B cell (primary cell): ENCODE data around the gene RFX3. TPM values are rescaled to one million over a fixed set of nuclear protein-coding genes. Genes with fewer than 3 reads are reported as not detected.

Experiments used
- ATAC-seq: fragments of 200-7000 bp; cut with Tn5 transposase; one replicate; pipeline ENCODE4 v1.10.0; 2021; ENCODE audit warnings: low read depth, mild to moderate bottlenecking, moderate number of reproducible peaks, moderate library complexity
- CTCF ChIA-PET: fragments of 350-600 bp; sonication (Branson Sonifier 250); formaldehyde crosslinking; loops from one replicate; lab custom pipeline; 2021; ENCODE audit warnings: antibody characterized with exemption, inconsistent platforms; lab: Charles Lee
- POLR2A ChIA-PET: fragments of 350-600 bp; sonication (Branson Sonifier 250); formaldehyde crosslinking; loops from one replicate; lab custom pipeline; 2021; ENCODE audit warnings: antibody characterized with exemption; lab: Charles Lee
- DNase-seq: peaks from one replicate; pipeline ENCODE4 v3.0.0; 2013
- H2AFZ ChIP-seq: 2 replicates; pipeline ENCODE4 v1.6.1; 2012; ENCODE audit warnings: mild to moderate bottlenecking, low read depth, low read length; ENCODE audit not compliant: insufficient read depth, poor library complexity, severe bottlenecking
- H3K27ac ChIP-seq, 2 donors: 1 replicate in 1 of 2; 2 replicates in 1 of 2; pipeline ENCODE4 v1.5.1; 2012 to 2013; ENCODE audit warnings: low read length in 2 of 2, mild to moderate bottlenecking in 2 of 2, moderate library complexity in 1 of 2
- H3K27me3 ChIP-seq, 4 experiments: fragments of 200-600 bp in 1 of 4; sonication (generic) in 1 of 4; replicated peaks in 1 of 4; 1 replicate in 2 of 4; 2 replicates in 2 of 4; pipeline versions ENCODE4 v1.6.1 to v1.7.0; 2013 to 2016; ENCODE audit warnings: low read length in 3 of 4, mild to moderate bottlenecking in 2 of 4, mixed read lengths in 1 of 4, moderate library complexity in 1 of 4; ENCODE audit not compliant: insufficient read depth in 4 of 4, control insufficient read depth in 3 of 4; ENCODE audit errors: control extremely low read depth in 1 of 4
- H3K36me3 ChIP-seq, 2 experiments: replicated peaks in 1 of 2; 1 replicate in 1 of 2; 2 replicates in 1 of 2; pipeline versions ENCODE4 v1.6.1 to v1.7.1; 2013; ENCODE audit warnings: low read length in 1 of 2; ENCODE audit not compliant: insufficient read depth in 2 of 2, control insufficient read depth in 1 of 2; ENCODE audit errors: control extremely low read depth in 1 of 2, extremely low read depth in 1 of 2
- H3K4me1 ChIP-seq, 2 donors: fragments of 200-600 bp in 1 of 2; sonication (generic) in 1 of 2; 1 replicate in 1 of 2; 2 replicates in 1 of 2; pipeline versions ENCODE4 v1.5.1 to v1.6.1; 2013 to 2017; ENCODE audit warnings: low read length in 2 of 2; ENCODE audit not compliant: control insufficient read depth in 2 of 2, insufficient read depth in 2 of 2
- H3K4me2 ChIP-seq: replicated peaks from 2 replicates; pipeline ENCODE3; 2012; ENCODE audit warnings: mild to moderate bottlenecking, low read depth, low read length; ENCODE audit not compliant: poor library complexity, severe bottlenecking
- H3K4me3 ChIP-seq, 5 experiments: fragments of 200-600 bp in 1 of 5; sonication (generic) in 1 of 5; 1 replicate in 3 of 5; 2 replicates in 2 of 5; pipeline versions ENCODE4 v1.5.1 to v1.7.0; 2011 to 2016; ENCODE audit warnings: low read length in 4 of 5, mild to moderate bottlenecking in 4 of 5, low read depth in 2 of 5, control low read depth in 1 of 5, moderate library complexity in 1 of 5; ENCODE audit not compliant: insufficient read depth in 1 of 5; ENCODE audit errors: control extremely low read depth in 1 of 5, extremely low read depth in 1 of 5
- H3K79me2 ChIP-seq: fragments of 200-600 bp; sonication (generic); one replicate; pipeline ENCODE4 v1.6.0; 2016; ENCODE audit warnings: low read length; ENCODE audit not compliant: control insufficient read depth, insufficient read depth
- H3K9ac ChIP-seq: fragments of 200-600 bp; sonication (generic); 2 replicates; pipeline ENCODE4 v1.6.1; 2017; ENCODE audit warnings: mild to moderate bottlenecking, low read length, moderate library complexity
- H3K9me3 ChIP-seq, 3 donors: one replicate each; pipeline versions ENCODE4 v1.6.1 to v1.7.1; 2013; ENCODE audit warnings: low read length in 2 of 3; ENCODE audit not compliant: control insufficient read depth in 2 of 3, insufficient read depth in 1 of 3; ENCODE audit errors: control extremely low read depth in 1 of 3
- H4K20me1 ChIP-seq: 2 replicates; pipeline ENCODE4 v1.6.0; 2012; ENCODE audit warnings: mild to moderate bottlenecking, low read length; ENCODE audit not compliant: insufficient read depth, control insufficient read depth, poor library complexity, severe bottlenecking
- H3K27ac Mint-ChIP-seq: one replicate; pipeline ENCODE4 v1.8.0; 2021; ENCODE audit warnings: mixed read lengths
- H3K27me3 Mint-ChIP-seq: one replicate; pipeline ENCODE4 v1.8.0; 2021; ENCODE audit warnings: mixed read lengths
- H3K4me1 Mint-ChIP-seq: one replicate; pipeline ENCODE4 v1.8.0; 2021; ENCODE audit warnings: mixed read lengths
- H3K4me3 Mint-ChIP-seq: one replicate; pipeline ENCODE4 v1.8.0; 2021; ENCODE audit warnings: mixed read lengths
- H3K9me3 Mint-ChIP-seq: one replicate; pipeline ENCODE4 v1.8.0; 2022; ENCODE audit warnings: mixed read lengths; ENCODE audit not compliant: insufficient read depth
- EZH2 ChIP-seq: IDR thresholded peaks from 2 replicates; pipeline ENCODE4 v1.6.1; 2012; ENCODE audit warnings: borderline replicate concordance, low read depth, mild to moderate bottlenecking, moderate library complexity, low read length; ENCODE audit not compliant: insufficient read depth, poor library complexity, severe bottlenecking
- WGBS: methylation state at CpG from one replicate; pipeline ENCODE4 v1.1.5; 2013; ENCODE audit warnings: missing lambda C conversion rate; ENCODE audit not compliant: insufficient coverage; 5-methylcytosine and 5-hydroxymethylcytosine counted together
- intact Hi-C: fragments of 100-400 bp; cut with micrococcal nuclease; formaldehyde crosslinking; loops from one replicate; pipeline ENCODE4 v1.10.0; 2022
- polyA plus RNA-seq: library from polyadenylated mRNA; depleted of rRNA; stranded (reverse); fragments of >200 nt; gene quantifications from 2 replicates; pipeline ENCODE4 v1.2.3, GENCODE V29; 2012
- total RNA-seq, 2 donors: library from RNA; stranded (reverse); fragments of 120-200 nt in 1 of 2; gene quantifications; 1 replicate in 1 of 2; 2 replicates in 1 of 2; pipeline versions ENCODE4 v1.2.3 to v1.2.4, GENCODE V29; 2013 to 2022
- TF ChIP-seq, protein P1 (sequence below): fragments of 200-600 bp; IDR thresholded peaks from one replicate; pipeline ENCODE4 v1.8.0; 2022; ENCODE audit warnings: antibody characterized with exemption, mild to moderate bottlenecking

RFX3 gene
- total and polyA plus RNA-seq, 2 donors (not counting 1 experiment from before 2014, with no cell fraction given), result 6.1 to 39.1 TPM

DNA sequence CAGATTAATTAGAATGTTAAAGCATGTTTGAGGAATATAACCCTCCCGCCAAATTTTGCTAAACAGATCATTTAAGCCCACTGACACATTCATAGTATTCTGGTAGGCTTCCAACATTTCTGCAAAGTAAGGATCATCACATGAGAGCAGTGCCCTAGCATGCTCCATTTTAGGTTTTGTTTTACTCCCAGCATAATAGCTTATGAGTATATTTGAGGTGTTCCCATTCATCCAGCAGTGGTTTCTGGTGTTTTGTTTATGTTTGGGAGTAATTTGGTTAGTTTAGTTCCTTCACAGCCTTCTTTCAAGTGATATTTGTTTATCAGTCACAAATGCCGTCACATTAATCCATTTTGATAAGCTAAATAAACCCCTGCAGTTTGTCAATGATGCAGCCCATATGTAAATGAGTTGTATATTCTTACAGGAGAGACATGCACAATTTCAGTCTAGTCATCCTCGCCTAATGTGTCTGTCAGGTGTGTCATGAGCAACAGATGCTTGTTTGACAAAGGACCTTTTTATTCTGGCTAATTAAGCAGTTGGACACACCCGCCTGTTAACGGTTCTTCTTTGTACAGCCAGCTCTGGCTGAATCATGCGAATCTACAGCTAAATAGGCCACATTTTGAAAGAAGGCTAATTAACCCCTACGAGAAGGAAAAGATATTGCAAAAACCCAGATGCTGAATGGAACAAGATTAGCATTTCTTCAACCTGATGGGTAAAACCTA lies 124.4 kb downstream of the RFX3 start:
- intact Hi-C loops, result no loop called here
- ChIA-PET CTCF (interaction anchor here (0.8 kb wide), 1 partner anchor 10 kb away, joined by 3 read pairs; no protein-coding TSS in a partner anchor), POLR2A (no interaction called here)
- Histone ChIP-seq H3K9ac (no peak overlapping the region), H3K27me3 (no peaks in the 10 kb centered on the region), H3K4me1 (peaks cover 18% of the 10 kb centered on the region in 2 donors), H3K27ac (no peak overlapping the region), H3K9me3 (no peaks in the 10 kb centered on the region), H3K36me3 (no peaks in the 10 kb centered on the region), H2AFZ (no peak overlapping the region), H3K4me3 (no peak overlapping the region), H3K79me2 (peaks cover 4% of the 10 kb centered on the region), H4K20me1 (no peaks in the 10 kb centered on the region), H3K4me2 (no peak overlapping the region)
- no peaks in the 10 kb centered on the region for H3K27me3 Mint-ChIP-seq
- H3K4me1 Mint-ChIP-seq, result peaks cover 32% of the 10 kb centered on the region
- H3K27ac Mint-ChIP-seq, result no peak overlapping the region
- no peak overlapping the region for H3K4me3 Mint-ChIP-seq
- DNase-seq (no peak), ATAC-seq (no peak)
- no peak for TF ChIP-seq EZH2
- TF ChIP-seq, protein P1, sequence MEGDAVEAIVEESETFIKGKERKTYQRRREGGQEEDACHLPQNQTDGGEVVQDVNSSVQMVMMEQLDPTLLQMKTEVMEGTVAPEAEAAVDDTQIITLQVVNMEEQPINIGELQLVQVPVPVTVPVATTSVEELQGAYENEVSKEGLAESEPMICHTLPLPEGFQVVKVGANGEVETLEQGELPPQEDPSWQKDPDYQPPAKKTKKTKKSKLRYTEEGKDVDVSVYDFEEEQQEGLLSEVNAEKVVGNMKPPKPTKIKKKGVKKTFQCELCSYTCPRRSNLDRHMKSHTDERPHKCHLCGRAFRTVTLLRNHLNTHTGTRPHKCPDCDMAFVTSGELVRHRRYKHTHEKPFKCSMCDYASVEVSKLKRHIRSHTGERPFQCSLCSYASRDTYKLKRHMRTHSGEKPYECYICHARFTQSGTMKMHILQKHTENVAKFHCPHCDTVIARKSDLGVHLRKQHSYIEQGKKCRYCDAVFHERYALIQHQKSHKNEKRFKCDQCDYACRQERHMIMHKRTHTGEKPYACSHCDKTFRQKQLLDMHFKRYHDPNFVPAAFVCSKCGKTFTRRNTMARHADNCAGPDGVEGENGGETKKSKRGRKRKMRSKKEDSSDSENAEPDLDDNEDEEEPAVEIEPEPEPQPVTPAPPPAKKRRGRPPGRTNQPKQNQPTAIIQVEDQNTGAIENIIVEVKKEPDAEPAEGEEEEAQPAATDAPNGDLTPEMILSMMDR, result no peak
- no peaks in the 10 kb centered on the region for H3K9me3 Mint-ChIP-seq
- WGBS, result 89% methylated on average over 5 of the region's 7 CpGs

DNA sequence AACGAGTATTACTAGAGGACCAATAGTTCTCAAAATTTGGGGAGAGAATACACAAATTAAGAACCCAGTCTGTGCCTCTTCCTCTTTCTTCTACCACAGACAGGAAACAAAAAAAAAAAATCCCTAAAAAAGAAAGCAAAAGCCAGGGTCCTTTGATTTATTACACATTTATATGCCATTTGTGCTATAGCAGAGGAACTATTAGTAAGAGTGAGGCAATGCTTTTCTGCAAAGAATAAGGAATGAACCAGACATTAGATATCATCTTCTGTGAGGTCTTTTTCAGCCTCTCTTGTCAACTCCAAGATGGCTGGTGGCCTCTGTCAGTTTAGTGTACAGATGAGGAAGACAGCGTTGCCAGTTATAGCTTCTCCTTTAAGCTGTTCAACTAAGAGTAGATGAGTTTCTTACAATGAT lies 127.6 kb downstream of the RFX3 start:
- Histone ChIP-seq H3K36me3 (peaks cover 0 to 5% of the 10 kb centered on the region in 2 experiments), H3K9me3 (no peaks in the 10 kb centered on the region), H3K4me1 (peaks cover 18% of the 10 kb centered on the region in 2 donors), H3K27ac (peak overlapping the region; percentile 73 to 85), H3K4me2 (peak overlapping the region; percentile 70), H3K27me3 (no peaks in the 10 kb centered on the region), H3K9ac (peak overlapping the region; percentile 57), H2AFZ (peak overlapping the region; percentile 68), H4K20me1 (no peaks in the 10 kb centered on the region), H3K4me3 (peak overlapping the region; percentile 5 to 62 (median 37)), H3K79me2 (no peaks in the 10 kb centered on the region)
- POLR2A ChIA-PET, result no interaction called here
- Mint-ChIP-seq H3K27me3 (no peaks in the 10 kb centered on the region), H3K9me3 (no peaks in the 10 kb centered on the region), H3K27ac (peak overlapping the region; percentile 93), H3K4me3 (peak overlapping the region; percentile 86), H3K4me1 (peaks cover 32% of the 10 kb centered on the region)
- TF ChIP-seq, protein P1, result no peak
- no peak for TF ChIP-seq EZH2
- intact Hi-C loops, result loop anchor here (2.0 kb wide), 1 partner anchor 129 kb away; the partner anchor contains the start of gene RFX3
- WGBS, result no CpG with 5 or more reads among the region's 2 CpGs
- ATAC-seq, result peak; percentile 80
- peak; percentile 66 for DNase-seq
- CTCF ChIA-PET, result interaction anchor here (1.0 to 1.5 kb wide), 2 partner anchors 14 to 43 kb away, joined by 4 read pairs; no protein-coding TSS in a partner anchor
